Measurements from ENCODE around the gene SYT13. TPM values are rescaled to one million over a fixed set of nuclear protein-coding genes. Genes with fewer than 3 reads are reported as not detected.

The SYT13 gene
- total and polyA plus RNA-seq, 5 donors, result 12.8 to 28.5 (median 22.2) TPM

- DNase-seq (no peak), ATAC-seq (peak in 1 of 2 donors; percentile 22)
- Histone ChIP-seq H3K4me1 (ENCODE audit: control insufficient read depth, insufficient read depth, low read length) (peaks cover 7% of the 10 kb centered on the region), H3K27me3 (ENCODE audit: control insufficient read depth, insufficient read depth) (no peaks in the 10 kb centered on the region), H3K9me3 (ENCODE audit: control insufficient read depth, low read length) (no peaks in the 10 kb centered on the region), H3K27ac (ENCODE audit: low read length) (peak overlapping the region; percentile 70), H3K4me3 (ENCODE audit: low read length) (no peak overlapping the region)
- intact Hi-C loops (cut with DNase I), result loop anchor here in 1 of 4 donors (10.0 kb wide), 1 partner anchor 389 kb away; no protein-coding TSS in a partner anchor
- WGBS, result 71% methylated on average over 8 of the region's 8 CpGs
These were observed 37.6 kb upstream of the SYT13 start for GRCh38 chr11:45323601-45324249.

DNA sequence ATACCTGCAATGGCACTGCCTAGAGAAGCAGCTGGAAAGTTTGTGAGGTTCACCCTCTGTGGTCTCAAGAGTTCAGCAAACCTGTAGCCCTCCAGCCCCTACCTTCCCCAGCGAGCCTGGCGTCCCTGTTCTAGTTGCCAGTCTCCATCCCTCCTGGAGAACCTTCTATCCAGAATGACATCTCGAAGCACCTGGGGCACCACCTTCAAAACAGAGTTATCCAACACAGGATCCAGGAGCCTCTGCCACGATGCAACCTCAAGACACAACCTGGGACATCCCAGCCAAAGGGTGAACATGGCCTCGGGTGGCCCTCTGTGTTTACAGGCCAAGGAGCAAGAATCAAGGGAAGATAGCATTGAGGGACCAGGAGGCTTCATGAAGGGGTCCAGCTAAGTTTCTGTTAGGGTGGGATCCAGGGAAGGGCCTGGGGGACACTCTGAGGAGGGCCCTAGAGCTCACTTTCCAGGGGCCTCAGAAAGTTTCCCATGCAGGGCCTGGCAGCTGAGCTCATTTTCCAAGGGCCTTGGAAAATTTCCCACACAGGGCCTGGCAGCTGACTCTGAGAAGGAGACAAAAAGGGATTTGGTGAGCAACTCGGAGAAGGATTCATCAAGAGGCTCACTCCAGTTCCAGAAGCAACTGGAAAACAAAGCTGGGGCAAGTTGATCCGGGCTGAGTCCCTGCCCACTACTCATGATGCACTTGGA is 36.9 kb upstream of the SYT13 start:
- Histone ChIP-seq H3K27me3 (ENCODE audit: control insufficient read depth, insufficient read depth) (no peaks in the 10 kb centered on the region), H3K27ac (ENCODE audit: low read length) (peak overlapping the region; percentile 70), H3K9me3 (ENCODE audit: control insufficient read depth, low read length) (no peaks in the 10 kb centered on the region), H3K4me3 (ENCODE audit: low read length) (no peak overlapping the region), H3K4me1 (ENCODE audit: control insufficient read depth, insufficient read depth, low read length) (peaks cover 7% of the 10 kb centered on the region)
- peak in 1 of 2 donors; percentile 22 for ATAC-seq
- DNase-seq, result peak; percentile 30 to 69 (median 64)
- WGBS, result 66% methylated on average over 7 of the region's 7 CpGs
- intact Hi-C loops (cut with DNase I), result loop anchor here in 1 of 4 donors (10.0 kb wide), 1 partner anchor 388 kb away; no protein-coding TSS in a partner anchor

- Histone ChIP-seq H3K4me1 (ENCODE audit: control insufficient read depth, insufficient read depth, low read length) (peaks cover 7% of the 10 kb centered on the region), H3K9me3 (ENCODE audit: control insufficient read depth, low read length) (no peaks in the 10 kb centered on the region), H3K4me3 (ENCODE audit: low read length) (no peak overlapping the region), H3K27ac (ENCODE audit: low read length) (no peak overlapping the region), H3K27me3 (ENCODE audit: control insufficient read depth, insufficient read depth) (no peaks in the 10 kb centered on the region)
- intact Hi-C loops (cut with DNase I), result loop anchor here in 1 of 4 donors (10.0 kb wide), 1 partner anchor 387 kb away; no protein-coding TSS in a partner anchor
- WGBS, result 75% methylated on average over 8 of the region's 8 CpGs
- no peak for DNase-seq
- no peak for ATAC-seq
These were observed 36.1 kb upstream of the SYT13 start for GRCh38 chr11:45322111-45322705.

GRCh38 chr11:45321669-45322068 is 35.5 kb upstream of the SYT13 start:
- H3K4me3 ChIP-seq (ENCODE audit: low read length), result no peak overlapping the region
- intact Hi-C loops (cut with DNase I), result loop anchor here in 1 of 4 donors (10.0 kb wide), 1 partner anchor 387 kb away; no protein-coding TSS in a partner anchor
- H3K27ac ChIP-seq (ENCODE audit: low read length), result no peak overlapping the region
- no peak for ATAC-seq
- peaks cover 7% of the 10 kb centered on the region for H3K4me1 ChIP-seq (ENCODE audit: control insufficient read depth, insufficient read depth, low read length)
- no peaks in the 10 kb centered on the region for H3K9me3 ChIP-seq (ENCODE audit: control insufficient read depth, low read length)
- DNase-seq, result no peak
- H3K27me3 ChIP-seq (ENCODE audit: control insufficient read depth, insufficient read depth), result no peaks in the 10 kb centered on the region
- WGBS, result 83% methylated on average over 7 of the region's 7 CpGs

- H3K27me3 ChIP-seq (ENCODE audit: control insufficient read depth, insufficient read depth), result no peaks in the 10 kb centered on the region
- no peak overlapping the region for H3K4me3 ChIP-seq (ENCODE audit: low read length)
- H3K27ac ChIP-seq (ENCODE audit: low read length), result no peak overlapping the region
- ATAC-seq, result no peak
- peaks cover 7% of the 10 kb centered on the region for H3K4me1 ChIP-seq (ENCODE audit: control insufficient read depth, insufficient read depth, low read length)
- intact Hi-C loops (cut with DNase I), result loop anchor here in 1 of 4 donors (10.0 kb wide), 1 partner anchor 386 kb away; no protein-coding TSS in a partner anchor
- H3K9me3 ChIP-seq (ENCODE audit: control insufficient read depth, low read length), result no peaks in the 10 kb centered on the region
- WGBS, result 83% methylated on average over 7 of the region's 7 CpGs
- no peak for DNase-seq
These were observed 35.0 kb upstream of the SYT13 start for GRCh38 chr11:45321031-45321595.

- intact Hi-C loops (cut with DNase I), result loop anchor here in 1 of 4 donors (10.0 kb wide), 1 partner anchor 386 kb away; no protein-coding TSS in a partner anchor
- Histone ChIP-seq H3K4me3 (ENCODE audit: low read length) (no peak overlapping the region), H3K27me3 (ENCODE audit: control insufficient read depth, insufficient read depth) (no peaks in the 10 kb centered on the region), H3K9me3 (ENCODE audit: control insufficient read depth, low read length) (no peaks in the 10 kb centered on the region), H3K4me1 (ENCODE audit: control insufficient read depth, insufficient read depth, low read length) (peaks cover 7% of the 10 kb centered on the region), H3K27ac (ENCODE audit: low read length) (no peak overlapping the region)
- WGBS, result 82% methylated on average over 4 of the region's 4 CpGs
- ATAC-seq (no peak), DNase-seq (no peak)
These were observed 34.2 kb upstream of the SYT13 start for GRCh38 chr11:45320371-45320770.

GRCh38 chr11:45319077-45319476 is 32.9 kb upstream of the SYT13 start:
- no peaks in the 10 kb centered on the region for H3K9me3 ChIP-seq (ENCODE audit: control insufficient read depth, low read length)

DNA sequence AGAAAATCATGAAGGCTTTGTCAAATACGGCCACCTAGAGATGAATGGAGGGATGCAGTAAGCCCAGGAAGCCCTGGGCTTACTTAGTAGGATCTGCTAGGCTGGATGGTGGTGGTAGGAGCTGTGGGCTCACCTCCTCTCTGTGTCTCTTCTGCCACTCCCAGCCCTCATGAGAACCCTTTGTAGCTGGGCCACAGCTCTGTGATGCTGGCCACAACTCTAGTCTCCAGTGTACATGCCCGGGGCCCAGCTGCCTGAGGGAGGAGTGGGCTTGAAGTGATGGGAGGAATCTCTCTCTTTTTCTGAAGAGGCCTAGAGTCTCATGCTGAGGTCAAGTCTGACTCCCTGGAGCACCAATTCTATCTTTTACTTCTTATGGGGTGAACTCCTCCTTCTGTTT is 32.4 kb upstream of the SYT13 start:
- Histone ChIP-seq H3K4me3 (ENCODE audit: low read length) (no peak overlapping the region), H3K27ac (ENCODE audit: low read length) (no peak overlapping the region), H3K9me3 (ENCODE audit: control insufficient read depth, low read length) (no peaks in the 10 kb centered on the region), H3K27me3 (ENCODE audit: control insufficient read depth, insufficient read depth) (no peaks in the 10 kb centered on the region), H3K4me1 (ENCODE audit: control insufficient read depth, insufficient read depth, low read length) (peaks cover 3% of the 10 kb centered on the region)
- no peak for DNase-seq
- ATAC-seq, result no peak
- 88% methylated on average over 2 of the region's 2 CpGs for WGBS
- intact Hi-C loops (cut with DNase I), result no loop called here

More at GRCh38 chr11:45319077-45319476, 32.9 kb upstream of the SYT13 start:
- no peak overlapping the region for H3K4me3 ChIP-seq (ENCODE audit: low read length)
- peaks cover 7% of the 10 kb centered on the region for H3K4me1 ChIP-seq (ENCODE audit: control insufficient read depth, insufficient read depth, low read length)
- no peak overlapping the region for H3K27ac ChIP-seq (ENCODE audit: low read length)
- H3K27me3 ChIP-seq (ENCODE audit: control insufficient read depth, insufficient read depth), result no peaks in the 10 kb centered on the region
- DNase-seq (no peak), ATAC-seq (no peak)
- 95% methylated on average over 1 of the region's 1 CpG for whole genome bisulfite sequencing
- intact Hi-C loops (cut with DNase I), result no loop called here

- Histone ChIP-seq H3K27ac (ENCODE audit: low read length) (no peak overlapping the region), H3K4me1 (ENCODE audit: control insufficient read depth, insufficient read depth, low read length) (no peaks in the 10 kb centered on the region), H3K9me3 (ENCODE audit: control insufficient read depth, low read length) (no peaks in the 10 kb centered on the region), H3K27me3 (ENCODE audit: control insufficient read depth, insufficient read depth) (no peaks in the 10 kb centered on the region), H3K4me3 (ENCODE audit: low read length) (no peak overlapping the region)
- WGBS, result 89% methylated on average over 9 of the region's 9 CpGs
- intact Hi-C loops (cut with DNase I), result no loop called here
- no peak for DNase-seq
- ATAC-seq, result no peak
These were observed 30.1 kb upstream of the SYT13 start for GRCh38 chr11:45316258-45316657.

DNA sequence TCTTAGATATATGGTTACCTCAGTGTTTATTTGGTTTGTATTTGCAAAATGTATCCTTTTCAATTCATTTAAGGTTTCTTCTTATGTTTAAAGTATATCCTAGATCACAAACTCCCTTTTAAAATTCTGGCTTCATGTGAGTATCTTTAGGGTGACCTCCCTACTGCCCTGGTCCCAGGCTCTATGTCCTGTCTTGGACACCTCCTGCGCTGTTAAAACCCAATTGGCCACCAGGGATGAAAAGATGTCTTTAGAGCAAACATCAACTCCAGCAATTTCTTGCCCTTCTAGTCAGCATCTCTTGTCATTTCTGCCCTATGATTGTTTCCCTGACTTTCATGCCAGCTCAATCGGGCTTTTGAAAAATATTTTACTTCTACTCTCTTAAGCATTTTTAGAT is 28.8 kb upstream of the SYT13 start:
- no peak for ATAC-seq
- H3K27me3 ChIP-seq (ENCODE audit: control insufficient read depth, insufficient read depth), result no peaks in the 10 kb centered on the region
- 78% methylated on average over 2 of the region's 2 CpGs for WGBS
- no peak overlapping the region for H3K4me3 ChIP-seq (ENCODE audit: low read length)
- H3K9me3 ChIP-seq (ENCODE audit: control insufficient read depth, low read length), result no peaks in the 10 kb centered on the region
- DNase-seq, result no peak
- H3K27ac ChIP-seq (ENCODE audit: low read length), result no peak overlapping the region
- intact Hi-C loops (cut with DNase I), result no loop called here
- H3K4me1 ChIP-seq (ENCODE audit: control insufficient read depth, insufficient read depth, low read length), result no peaks in the 10 kb centered on the region

Data from right cardiac atrium (tissue), 5 donors.